K562 (cell line): Measurements from ENCODE around the gene AKAP12. TPM values are rescaled to one million over a fixed set of nuclear protein-coding genes. Genes with fewer than 3 reads are reported as not detected.
A peak's percentile ranks its signal among the peaks of the same experiment; 100 is the strongest.

ENCODE experiments used
- CREM ChIP-seq: IDR thresholded peaks from 2 replicates; pipeline ENCODE4 v1.6.1; 2014; ENCODE audit warnings: antibody characterized with exemption, low read depth
- KHSRP ChIP-seq: fragments of 450-650 bp; IDR thresholded peaks from 2 replicates; pipeline ENCODE4 v1.6.1; 2017
- MYNN ChIP-seq, 2 experiments: sonication (generic); formaldehyde crosslinking in 1 of 2; IDR thresholded peaks; 2 replicates each; pipeline versions ENCODE4 v1.5.0 to v1.6.1; 2016 to 2020; ENCODE audit warnings: antibody characterized with exemption in 1 of 2, missing genetic modification reagents in 1 of 2
- POLR3G ChIP-seq: IDR thresholded peaks from 2 replicates; pipeline ENCODE4 v1.6.1; 2011; ENCODE audit not compliant: insufficient read length, insufficient replicate concordance; ENCODE audit errors: extremely low read depth
- TARDBP ChIP-seq: fragments of 450-650 bp; IDR thresholded peaks from 2 replicates; pipeline ENCODE4 v1.6.1; 2016
- TEAD4 ChIP-seq, 2 experiments: sonication (generic) in 1 of 2; formaldehyde crosslinking in 1 of 2; IDR thresholded peaks; 2 replicates each; pipeline versions ENCODE4 v1.6.1 to v1.8.0; 2012 to 2022; ENCODE audit warnings: borderline replicate concordance in 1 of 2, inconsistent platforms in 1 of 2, low read length in 1 of 2, mild to moderate bottlenecking in 1 of 2, missing genetic modification reagents in 1 of 2
- TRIM24 ChIP-seq, 2 experiments: fragments of 450-650 bp; IDR thresholded peaks; 2 replicates each; pipeline ENCODE4 v1.6.1; 2016
- XRCC4 ChIP-seq: IDR thresholded peaks from one replicate; pipeline ENCODE4 v1.6.1; 2011; ENCODE audit not compliant: insufficient read depth, insufficient read length; ENCODE audit errors: extremely low read depth
- ZKSCAN3 ChIP-seq: fragments of 250-450 bp; sonication (Bioruptor Pico); IDR thresholded peaks from 2 replicates; pipeline ENCODE4 v1.4.0; 2020
- polyA plus RNA-seq, 8 experiments: library from polyadenylated mRNA; depleted of rRNA in 4 of 8; stranded (reverse) in 5 of 8; unstranded in 3 of 8; fragments of >200 nt; fragmentation: Nextera tagmentation in 2 of 8; fragmentation: Illumina TruSeq in 1 of 8; extraction: Ambion mirVana in 2 of 8; extraction: Trizol in 1 of 8; gene quantifications; 2 replicates each; pipeline versions ENCODE4 v1.2.1 to v1.2.3, GENCODE V29; 2011 to 2014; ENCODE audit warnings: inconsistent platforms in 1 of 8, missing spikeins in 1 of 8
- total RNA-seq, 7 experiments: library from RNA; depleted of rRNA in 6 of 7; stranded (reverse); fragments of >200 nt in 6 of 7; fragmentation: Illumina TruSeq in 2 of 7; extraction: Trizol in 2 of 7; gene quantifications; 2 replicates each; pipeline versions ENCODE4 v1.2.1 to v1.2.3, GENCODE V29; 2011 to 2021; ENCODE audit warnings: low replicate concordance in 1 of 7
- TF ChIP-seq, protein P1 (sequence below): fragments of 450-650 bp; IDR thresholded peaks from 2 replicates; pipeline ENCODE4 v1.6.1; 2016; ENCODE audit warnings: mild to moderate bottlenecking, moderate library complexity
- TF ChIP-seq, protein P2 (sequence below): sonication (generic); formaldehyde crosslinking; IDR thresholded peaks from 2 replicates; pipeline ENCODE4 v1.9.0; 2022; ENCODE audit warnings: mild to moderate bottlenecking, missing genetic modification reagents
- TF ChIP-seq, protein P3 (sequence below): fragments of 450-650 bp; IDR thresholded peaks from 2 replicates; pipeline ENCODE4 v1.6.1; 2017; ENCODE audit warnings: antibody characterized with exemption
- TF ChIP-seq, protein P4 (sequence below): fragments of 450-650 bp; IDR thresholded peaks from 2 replicates; pipeline ENCODE4 v1.6.1; 2014; ENCODE audit warnings: low read depth, mild to moderate bottlenecking, moderate library complexity, borderline replicate concordance

AKAP12 gene
- total and polyA plus RNA-seq, 9 of the 15 experiments (the other 6 are each of a cell fraction or from before 2014, with no cell fraction given), result 0.08 to 2.0 (median 0.62) TPM

DNA sequence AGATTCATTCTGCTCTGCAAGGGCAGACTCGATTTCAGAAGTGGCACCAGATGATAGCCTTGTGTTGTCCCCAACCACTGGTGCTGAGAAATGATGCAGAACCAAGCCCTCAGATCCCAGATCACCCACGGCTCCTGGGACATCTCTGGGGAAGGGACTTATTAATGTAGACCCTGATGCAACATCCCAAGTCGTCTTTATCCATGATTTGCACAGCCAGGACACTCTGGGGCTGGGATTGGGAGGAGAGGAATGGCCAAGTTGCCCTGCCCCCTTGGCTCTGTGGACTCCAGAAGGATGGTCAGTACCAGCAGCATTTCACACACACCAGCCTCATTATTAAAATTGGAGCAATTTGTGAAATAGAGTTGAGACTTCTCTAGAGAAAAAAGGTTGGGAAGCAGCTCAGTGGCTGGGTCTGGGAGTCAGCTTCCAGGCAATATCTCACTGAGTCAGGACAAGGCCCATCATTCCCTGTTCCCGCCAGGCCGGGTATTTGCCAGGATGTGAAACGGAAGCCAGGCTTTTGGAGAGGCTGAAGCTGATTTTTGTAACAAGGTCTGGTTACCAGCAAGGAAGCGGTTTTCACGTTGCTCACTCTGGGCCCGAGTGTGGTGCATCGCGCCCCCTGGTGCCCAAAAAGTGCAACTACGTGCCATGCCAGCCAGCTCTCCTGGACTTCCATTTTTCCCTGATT lies 84.2 kb downstream of the AKAP12 start (continued):
- TF ChIP-seq, protein P1, sequence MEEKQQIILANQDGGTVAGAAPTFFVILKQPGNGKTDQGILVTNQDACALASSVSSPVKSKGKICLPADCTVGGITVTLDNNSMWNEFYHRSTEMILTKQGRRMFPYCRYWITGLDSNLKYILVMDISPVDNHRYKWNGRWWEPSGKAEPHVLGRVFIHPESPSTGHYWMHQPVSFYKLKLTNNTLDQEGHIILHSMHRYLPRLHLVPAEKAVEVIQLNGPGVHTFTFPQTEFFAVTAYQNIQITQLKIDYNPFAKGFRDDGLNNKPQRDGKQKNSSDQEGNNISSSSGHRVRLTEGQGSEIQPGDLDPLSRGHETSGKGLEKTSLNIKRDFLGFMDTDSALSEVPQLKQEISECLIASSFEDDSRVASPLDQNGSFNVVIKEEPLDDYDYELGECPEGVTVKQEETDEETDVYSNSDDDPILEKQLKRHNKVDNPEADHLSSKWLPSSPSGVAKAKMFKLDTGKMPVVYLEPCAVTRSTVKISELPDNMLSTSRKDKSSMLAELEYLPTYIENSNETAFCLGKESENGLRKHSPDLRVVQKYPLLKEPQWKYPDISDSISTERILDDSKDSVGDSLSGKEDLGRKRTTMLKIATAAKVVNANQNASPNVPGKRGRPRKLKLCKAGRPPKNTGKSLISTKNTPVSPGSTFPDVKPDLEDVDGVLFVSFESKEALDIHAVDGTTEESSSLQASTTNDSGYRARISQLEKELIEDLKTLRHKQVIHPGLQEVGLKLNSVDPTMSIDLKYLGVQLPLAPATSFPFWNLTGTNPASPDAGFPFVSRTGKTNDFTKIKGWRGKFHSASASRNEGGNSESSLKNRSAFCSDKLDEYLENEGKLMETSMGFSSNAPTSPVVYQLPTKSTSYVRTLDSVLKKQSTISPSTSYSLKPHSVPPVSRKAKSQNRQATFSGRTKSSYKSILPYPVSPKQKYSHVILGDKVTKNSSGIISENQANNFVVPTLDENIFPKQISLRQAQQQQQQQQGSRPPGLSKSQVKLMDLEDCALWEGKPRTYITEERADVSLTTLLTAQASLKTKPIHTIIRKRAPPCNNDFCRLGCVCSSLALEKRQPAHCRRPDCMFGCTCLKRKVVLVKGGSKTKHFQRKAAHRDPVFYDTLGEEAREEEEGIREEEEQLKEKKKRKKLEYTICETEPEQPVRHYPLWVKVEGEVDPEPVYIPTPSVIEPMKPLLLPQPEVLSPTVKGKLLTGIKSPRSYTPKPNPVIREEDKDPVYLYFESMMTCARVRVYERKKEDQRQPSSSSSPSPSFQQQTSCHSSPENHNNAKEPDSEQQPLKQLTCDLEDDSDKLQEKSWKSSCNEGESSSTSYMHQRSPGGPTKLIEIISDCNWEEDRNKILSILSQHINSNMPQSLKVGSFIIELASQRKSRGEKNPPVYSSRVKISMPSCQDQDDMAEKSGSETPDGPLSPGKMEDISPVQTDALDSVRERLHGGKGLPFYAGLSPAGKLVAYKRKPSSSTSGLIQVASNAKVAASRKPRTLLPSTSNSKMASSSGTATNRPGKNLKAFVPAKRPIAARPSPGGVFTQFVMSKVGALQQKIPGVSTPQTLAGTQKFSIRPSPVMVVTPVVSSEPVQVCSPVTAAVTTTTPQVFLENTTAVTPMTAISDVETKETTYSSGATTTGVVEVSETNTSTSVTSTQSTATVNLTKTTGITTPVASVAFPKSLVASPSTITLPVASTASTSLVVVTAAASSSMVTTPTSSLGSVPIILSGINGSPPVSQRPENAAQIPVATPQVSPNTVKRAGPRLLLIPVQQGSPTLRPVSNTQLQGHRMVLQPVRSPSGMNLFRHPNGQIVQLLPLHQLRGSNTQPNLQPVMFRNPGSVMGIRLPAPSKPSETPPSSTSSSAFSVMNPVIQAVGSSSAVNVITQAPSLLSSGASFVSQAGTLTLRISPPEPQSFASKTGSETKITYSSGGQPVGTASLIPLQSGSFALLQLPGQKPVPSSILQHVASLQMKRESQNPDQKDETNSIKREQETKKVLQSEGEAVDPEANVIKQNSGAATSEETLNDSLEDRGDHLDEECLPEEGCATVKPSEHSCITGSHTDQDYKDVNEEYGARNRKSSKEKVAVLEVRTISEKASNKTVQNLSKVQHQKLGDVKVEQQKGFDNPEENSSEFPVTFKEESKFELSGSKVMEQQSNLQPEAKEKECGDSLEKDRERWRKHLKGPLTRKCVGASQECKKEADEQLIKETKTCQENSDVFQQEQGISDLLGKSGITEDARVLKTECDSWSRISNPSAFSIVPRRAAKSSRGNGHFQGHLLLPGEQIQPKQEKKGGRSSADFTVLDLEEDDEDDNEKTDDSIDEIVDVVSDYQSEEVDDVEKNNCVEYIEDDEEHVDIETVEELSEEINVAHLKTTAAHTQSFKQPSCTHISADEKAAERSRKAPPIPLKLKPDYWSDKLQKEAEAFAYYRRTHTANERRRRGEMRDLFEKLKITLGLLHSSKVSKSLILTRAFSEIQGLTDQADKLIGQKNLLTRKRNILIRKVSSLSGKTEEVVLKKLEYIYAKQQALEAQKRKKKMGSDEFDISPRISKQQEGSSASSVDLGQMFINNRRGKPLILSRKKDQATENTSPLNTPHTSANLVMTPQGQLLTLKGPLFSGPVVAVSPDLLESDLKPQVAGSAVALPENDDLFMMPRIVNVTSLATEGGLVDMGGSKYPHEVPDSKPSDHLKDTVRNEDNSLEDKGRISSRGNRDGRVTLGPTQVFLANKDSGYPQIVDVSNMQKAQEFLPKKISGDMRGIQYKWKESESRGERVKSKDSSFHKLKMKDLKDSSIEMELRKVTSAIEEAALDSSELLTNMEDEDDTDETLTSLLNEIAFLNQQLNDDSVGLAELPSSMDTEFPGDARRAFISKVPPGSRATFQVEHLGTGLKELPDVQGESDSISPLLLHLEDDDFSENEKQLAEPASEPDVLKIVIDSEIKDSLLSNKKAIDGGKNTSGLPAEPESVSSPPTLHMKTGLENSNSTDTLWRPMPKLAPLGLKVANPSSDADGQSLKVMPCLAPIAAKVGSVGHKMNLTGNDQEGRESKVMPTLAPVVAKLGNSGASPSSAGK, result no peak
- no peak for TF ChIP-seq ZKSCAN3
- TF ChIP-seq POLR3G, result no peak
- TF ChIP-seq XRCC4, result no peak
- 0 out of 2 replicates have a peak, but pooled peaks have one; percentile 40 for TF ChIP-seq MYNN (IDR thresholded peaks at IDR 0.05)
- TF ChIP-seq MYNN (CRISPR knock-in tag; IDR thresholded peaks at IDR 0.05), result no peak
- TF ChIP-seq, protein P2, sequence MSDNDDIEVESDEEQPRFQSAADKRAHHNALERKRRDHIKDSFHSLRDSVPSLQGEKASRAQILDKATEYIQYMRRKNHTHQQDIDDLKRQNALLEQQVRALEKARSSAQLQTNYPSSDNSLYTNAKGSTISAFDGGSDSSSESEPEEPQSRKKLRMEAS, result no peak
- TF ChIP-seq, protein P3, sequence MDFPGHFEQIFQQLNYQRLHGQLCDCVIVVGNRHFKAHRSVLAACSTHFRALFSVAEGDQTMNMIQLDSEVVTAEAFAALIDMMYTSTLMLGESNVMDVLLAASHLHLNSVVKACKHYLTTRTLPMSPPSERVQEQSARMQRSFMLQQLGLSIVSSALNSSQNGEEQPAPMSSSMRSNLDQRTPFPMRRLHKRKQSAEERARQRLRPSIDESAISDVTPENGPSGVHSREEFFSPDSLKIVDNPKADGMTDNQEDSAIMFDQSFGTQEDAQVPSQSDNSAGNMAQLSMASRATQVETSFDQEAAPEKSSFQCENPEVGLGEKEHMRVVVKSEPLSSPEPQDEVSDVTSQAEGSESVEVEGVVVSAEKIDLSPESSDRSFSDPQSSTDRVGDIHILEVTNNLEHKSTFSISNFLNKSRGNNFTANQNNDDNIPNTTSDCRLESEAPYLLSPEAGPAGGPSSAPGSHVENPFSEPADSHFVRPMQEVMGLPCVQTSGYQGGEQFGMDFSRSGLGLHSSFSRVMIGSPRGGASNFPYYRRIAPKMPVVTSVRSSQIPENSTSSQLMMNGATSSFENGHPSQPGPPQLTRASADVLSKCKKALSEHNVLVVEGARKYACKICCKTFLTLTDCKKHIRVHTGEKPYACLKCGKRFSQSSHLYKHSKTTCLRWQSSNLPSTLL, result no peak
- TF ChIP-seq TRIM24 (IDR thresholded peaks at IDR 0.05), result no peak
- peak; percentile 75 for TF ChIP-seq CREM
- no peak for TF ChIP-seq TEAD4 (IDR thresholded peaks at IDR 0.05; ENCODE audit: low read length)
- no peak for TF ChIP-seq TEAD4 (CRISPR knock-in tag; IDR thresholded peaks at IDR 0.05; ENCODE audit: borderline replicate concordance)
- no peak for TF ChIP-seq KHSRP
- TF ChIP-seq, protein P4, sequence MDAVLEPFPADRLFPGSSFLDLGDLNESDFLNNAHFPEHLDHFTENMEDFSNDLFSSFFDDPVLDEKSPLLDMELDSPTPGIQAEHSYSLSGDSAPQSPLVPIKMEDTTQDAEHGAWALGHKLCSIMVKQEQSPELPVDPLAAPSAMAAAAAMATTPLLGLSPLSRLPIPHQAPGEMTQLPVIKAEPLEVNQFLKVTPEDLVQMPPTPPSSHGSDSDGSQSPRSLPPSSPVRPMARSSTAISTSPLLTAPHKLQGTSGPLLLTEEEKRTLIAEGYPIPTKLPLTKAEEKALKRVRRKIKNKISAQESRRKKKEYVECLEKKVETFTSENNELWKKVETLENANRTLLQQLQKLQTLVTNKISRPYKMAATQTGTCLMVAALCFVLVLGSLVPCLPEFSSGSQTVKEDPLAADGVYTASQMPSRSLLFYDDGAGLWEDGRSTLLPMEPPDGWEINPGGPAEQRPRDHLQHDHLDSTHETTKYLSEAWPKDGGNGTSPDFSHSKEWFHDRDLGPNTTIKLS, result peak; percentile 25; the same call in 1 of the 2 replicates
- TF ChIP-seq TARDBP, result no peak
